Left renal pelvis (tissue), 4 donors: ENCODE measurements around the gene ELP4. TPM values are rescaled to one million over a fixed set of nuclear protein-coding genes. Genes with fewer than 3 reads are reported as not detected.
"Not testable (repeated sequence)": the region's sequence is repeated elsewhere in the genome, so short reads cannot be mapped to it uniquely, and the experiment has no call there.

Experiments
- DNase-seq, 4 donors: peaks; one replicate each; pipeline ENCODE4 v3.0.0-alpha.2; 2013; ENCODE audit warnings: low read depth in 4 of 4, low spot score in 3 of 4
- polyA plus RNA-seq, 4 donors: library from polyadenylated mRNA; unstranded; fragments of 120-200 nt; gene quantifications; one replicate each; pipeline ENCODE4 v1.2.1, GENCODE V29; 2013; ENCODE audit not compliant: insufficient read length in 4 of 4

ELP4 gene
- polyA plus RNA-seq, 4 donors, result 24.6 to 35.1 (median 25.8) TPM

DNA sequence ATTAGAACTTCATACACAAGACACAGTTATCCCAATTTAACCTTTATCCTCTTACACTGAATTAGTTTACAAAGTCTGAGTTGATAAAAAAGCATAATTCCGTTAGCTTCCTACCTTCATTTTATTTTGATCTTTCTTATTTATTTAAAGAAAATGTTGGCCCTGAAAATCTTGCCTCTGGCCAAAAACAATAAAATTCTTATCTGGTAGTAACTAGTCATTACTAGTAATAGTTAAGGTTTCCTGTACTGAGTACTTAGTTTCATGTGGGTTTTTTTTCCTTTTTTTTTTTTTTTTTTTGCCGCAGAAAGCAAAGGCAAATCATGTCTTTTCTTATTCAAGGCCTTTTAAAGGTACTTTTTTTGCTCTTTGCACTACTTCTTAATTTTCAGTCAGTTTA is 180.9 kb downstream of the ELP4 start:
- DNase-seq, result no peak

DNA sequence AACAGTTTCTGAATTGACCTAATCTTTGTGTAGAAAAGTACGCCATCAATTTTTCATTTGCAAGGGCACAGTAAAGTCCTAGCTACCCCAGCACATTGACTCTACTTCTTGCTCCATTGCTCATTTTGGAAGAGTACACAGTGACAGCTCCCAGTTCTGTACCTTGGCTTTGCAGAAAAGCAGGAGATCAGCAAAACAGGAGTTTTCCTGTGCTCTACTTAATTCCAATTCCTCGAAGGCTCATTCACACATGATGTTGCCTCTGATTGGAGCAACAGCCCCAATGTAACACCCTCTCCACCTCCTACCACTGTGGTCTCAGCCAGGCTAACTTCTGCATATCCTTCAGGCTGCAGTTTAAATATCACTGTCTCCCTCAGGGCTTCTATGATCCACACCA is 182.9 kb downstream of the ELP4 start:
- DNase-seq, result no peak

DNA sequence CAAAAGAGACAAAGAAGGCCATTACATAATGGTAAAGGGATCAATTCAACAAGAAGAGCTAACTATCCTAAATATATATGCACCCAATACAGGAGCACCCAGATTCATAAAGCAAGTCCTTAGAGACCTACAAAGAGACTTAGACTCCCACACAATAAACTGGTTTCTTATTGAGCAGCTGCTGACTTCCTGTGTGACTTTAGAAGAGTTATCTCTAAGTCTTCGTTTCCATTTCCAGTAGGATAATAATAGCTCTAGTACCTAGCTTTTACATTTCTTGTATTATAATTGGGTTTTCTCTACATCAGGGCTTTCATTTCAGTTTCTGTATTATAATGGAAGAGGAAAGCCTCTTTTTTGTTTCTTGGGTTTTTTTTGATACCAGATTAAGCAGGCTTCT is 187.5 kb downstream of the ELP4 start:
- not testable (repeated sequence) for DNase-seq

DNA sequence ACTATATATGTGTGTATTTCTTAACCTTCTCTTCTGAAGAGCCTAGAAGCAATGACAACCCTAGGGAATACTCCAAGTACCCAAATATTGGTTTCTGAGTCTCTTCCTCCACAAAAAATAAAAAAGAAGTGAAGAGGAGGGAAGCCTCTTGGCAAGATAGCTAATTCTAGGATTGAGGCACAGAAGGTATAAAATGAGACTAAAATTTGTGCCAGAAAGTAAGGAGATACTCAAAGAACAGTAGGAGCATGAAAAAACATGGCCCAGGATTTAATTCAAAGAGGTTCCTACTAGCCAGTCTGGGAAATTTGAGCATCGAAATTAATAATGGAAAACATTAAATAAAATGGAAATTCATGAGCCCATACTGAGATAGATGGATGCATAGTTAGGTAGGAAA is 189.5 kb downstream of the ELP4 start:
- no peak for DNase-seq

DNA sequence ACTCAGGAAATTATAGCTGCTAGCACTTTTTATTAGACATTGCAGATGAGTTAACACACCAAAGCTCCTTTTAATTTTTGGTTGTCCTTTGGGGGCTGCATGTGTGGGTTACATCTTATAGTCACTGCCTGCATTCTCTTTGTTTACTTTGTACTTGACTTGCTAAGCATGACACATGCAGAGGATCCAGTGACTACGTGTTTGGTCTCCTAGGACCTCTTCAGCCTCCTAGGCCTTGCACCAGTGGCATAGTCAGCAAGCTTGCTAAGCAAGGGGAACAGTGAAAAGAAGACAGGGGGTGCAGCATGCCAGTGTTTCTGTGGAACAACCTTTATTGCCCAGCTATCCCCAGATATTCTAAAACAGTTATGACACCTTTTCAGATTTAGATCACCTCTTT is 193.4 kb downstream of the ELP4 start:
- DNase-seq, result no peak

DNA sequence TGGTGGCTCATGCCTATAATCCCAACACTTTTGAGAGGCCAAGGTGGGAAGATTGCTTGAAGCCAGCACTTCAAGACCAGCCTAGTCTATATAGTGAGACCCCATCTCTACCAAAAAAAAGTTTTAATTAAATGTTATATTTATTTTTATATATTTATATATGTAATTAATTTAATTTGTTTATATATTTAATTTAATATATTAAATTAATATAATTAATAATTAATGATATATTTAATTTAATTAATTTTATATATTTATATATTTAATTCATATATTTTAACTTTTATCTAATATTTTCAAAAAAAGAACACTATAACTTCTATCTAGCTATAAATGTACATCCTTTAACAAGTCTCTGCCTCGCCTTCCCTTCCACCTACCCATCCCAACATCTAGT is 196.8 kb downstream of the ELP4 start:
- no peak for DNase-seq

DNA sequence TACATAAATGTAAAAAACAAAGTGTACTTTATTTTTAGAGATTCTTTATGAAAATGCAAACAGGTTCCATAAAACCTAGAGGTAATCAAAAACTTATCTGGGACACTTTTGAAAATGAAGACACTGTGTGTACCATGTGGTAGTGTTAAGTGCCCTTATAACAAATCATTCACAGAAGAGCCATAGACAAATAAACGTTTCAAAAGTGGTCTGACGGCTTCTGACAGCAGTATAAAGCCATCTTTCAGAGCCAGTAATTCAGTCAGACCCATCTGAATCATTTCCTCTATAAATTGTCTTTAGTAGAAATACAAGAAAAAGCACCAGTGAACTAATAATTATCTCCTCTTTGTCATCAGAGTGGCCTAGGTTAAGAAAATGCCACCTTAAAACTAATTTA is 201.6 kb downstream of the ELP4 start:
- DNase-seq, result no peak

DNA sequence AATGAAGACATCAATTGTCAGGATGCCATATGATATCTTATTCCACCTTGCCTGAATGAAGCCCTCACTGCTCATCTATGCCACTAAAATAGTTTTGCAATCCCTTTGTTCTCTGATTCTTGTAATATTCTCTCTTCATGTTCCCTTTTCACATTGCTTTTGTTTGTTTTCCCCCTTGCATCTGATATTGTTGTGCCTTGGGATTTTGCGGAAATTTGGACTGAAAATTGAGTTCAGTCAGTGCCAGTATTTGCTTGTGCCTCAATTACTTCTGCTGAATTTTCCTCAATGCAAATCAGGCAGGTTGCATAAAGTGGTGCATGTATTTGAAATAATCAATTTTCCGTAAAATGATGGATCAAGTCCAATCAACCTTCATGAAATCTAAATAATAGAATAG is 203.3 kb downstream of the ELP4 start:
- no peak for DNase-seq

DNA sequence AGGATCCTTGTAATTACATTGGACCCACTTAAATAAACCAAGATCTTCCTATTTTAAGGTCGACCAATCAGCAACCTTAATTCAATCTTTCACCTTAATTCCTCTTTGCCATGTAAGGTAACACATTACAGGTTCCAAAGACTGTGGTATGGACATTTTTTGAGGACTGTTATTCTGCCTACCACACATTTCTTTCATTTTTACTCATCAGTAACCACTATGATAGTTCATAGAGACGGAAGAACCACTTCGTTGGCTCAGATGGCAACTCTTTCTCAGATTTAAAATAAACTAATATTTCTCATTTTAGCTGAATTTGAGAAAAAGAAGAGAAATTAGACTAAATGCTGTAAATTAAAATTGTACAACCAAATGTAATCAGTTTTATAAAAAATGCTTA is 205.3 kb downstream of the ELP4 start:
- no peak for DNase-seq

DNA sequence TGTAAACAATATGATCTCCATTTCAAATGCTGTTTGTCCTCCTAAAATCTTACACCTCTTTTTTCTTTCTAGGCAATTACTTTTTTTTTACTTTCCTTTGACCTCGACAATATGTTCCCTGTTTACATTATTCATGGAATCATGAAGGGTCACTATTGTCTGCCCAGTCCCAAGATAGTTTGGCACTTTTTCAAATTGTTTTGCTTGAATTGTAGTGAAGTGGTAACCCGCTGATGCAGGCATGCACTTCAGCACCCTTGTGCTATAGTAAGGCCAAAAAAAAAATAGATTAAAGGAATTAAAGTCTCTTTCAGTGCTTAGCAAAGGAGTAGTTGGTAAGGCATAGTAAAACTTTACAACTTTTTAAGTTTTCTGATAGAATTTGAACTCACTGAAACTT is 210.7 kb downstream of the ELP4 start:
- no peak for DNase-seq

DNA sequence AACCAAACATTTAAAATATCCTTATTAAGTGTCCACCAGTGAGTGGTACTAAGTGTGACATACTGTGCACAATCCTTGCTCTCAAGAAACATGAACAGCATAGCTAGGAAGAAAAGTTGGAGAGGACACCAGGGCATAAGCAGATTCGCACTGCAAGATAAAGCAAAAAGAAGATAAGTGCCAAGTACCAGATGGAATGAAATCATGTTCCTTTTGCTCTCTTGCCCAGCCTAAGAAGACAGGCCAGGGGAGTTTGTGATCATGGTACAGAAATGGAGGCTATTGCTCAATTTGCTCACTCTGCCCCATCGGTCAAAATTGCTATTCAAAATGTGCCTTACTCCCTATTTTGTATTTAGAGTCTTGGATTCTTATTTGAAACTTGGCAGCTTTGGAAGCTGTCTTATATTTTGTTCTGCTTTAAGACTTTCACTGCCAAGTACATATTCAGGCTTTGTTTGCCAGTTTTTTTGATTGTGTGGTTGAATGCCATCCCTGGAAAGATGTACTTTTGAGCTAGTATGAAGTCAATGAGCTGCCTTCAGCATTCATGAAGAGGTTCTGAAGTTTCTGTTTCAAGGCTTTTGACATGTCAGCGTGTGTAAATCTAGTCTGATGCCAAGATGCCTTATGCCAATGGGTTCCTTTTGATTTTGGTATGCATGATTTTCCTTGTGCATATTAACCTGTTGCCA is 211.3 kb downstream of the ELP4 start:
- DNase-seq, result no peak

DNA sequence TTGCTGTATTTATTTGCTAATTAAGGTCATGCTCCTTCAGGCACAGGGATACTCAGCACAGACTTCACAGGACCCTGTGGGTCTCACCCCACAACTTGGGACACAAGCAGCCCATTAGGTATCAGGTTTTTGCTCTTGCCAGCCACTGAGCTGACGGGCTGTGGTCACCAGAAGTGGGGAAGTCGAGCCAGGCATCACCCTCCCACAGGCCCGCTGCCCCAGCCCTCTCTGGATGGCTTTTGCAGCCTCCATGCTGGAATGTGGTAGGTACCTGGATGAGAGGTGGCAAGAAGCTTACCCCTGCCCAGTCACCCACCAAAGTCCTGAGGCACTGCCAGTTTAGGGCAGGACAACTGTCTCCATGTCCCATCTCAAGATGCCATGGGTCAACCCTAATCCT is 213.2 kb downstream of the ELP4 start:
- no peak for DNase-seq

DNA sequence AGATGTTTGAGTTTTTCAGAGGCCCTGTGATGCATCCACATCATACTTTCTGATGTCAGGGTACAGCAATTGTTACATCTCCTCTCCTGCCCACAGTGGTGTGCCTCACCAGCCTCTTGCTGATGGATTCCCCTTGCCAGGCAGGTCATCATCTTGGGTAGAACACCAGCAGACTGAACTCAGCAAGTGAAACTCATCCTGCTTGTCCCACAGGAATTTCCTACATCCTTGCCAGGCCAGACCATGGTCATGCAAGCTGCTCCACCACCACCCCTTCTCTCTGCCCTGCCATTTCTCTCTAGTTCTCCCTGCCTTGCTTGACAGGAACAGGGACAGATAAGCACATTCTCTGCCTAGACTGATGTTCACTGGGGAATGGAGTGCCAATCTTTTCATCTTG is 215.6 kb downstream of the ELP4 start:
- DNase-seq, result no peak

DNA sequence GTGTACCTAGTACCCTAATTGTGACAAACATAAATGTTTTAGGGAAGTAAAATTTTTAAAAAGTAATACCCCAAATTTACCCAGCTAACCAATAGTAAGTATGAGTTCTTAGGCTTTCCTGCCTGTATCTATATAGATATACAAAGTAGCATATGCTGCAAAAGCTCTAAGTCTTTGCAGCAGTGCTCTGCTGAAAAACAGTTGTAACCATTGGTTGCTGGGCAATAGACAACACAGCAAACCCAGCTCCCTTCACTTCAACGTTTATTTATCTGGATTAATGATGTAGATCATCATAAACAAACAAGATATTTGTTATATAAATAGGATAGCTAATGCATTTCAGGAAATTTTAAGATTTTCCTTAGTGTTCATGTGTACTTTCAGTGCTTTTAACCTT is 218.9 kb downstream of the ELP4 start:
- no peak for DNase-seq

DNA sequence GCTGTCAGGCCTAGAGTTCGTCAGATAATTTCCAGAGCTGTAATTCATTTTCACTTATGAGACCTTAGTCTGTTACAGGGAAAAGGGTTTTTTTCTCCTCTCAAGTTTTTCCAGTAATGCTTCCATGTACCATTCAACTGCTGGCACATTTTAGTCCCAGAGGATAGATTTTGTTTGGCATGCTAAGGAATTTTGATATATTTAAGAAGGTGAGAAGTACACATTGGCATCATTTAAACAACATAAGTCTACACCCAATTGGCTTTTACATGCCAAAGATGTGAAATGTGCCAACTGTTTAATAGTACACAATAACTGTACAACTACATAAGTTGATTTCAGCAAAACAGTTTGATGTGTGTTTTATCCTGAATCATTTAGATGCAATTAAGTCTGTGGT is 230.6 kb downstream of the ELP4 start:
- no peak for DNase-seq

DNA sequence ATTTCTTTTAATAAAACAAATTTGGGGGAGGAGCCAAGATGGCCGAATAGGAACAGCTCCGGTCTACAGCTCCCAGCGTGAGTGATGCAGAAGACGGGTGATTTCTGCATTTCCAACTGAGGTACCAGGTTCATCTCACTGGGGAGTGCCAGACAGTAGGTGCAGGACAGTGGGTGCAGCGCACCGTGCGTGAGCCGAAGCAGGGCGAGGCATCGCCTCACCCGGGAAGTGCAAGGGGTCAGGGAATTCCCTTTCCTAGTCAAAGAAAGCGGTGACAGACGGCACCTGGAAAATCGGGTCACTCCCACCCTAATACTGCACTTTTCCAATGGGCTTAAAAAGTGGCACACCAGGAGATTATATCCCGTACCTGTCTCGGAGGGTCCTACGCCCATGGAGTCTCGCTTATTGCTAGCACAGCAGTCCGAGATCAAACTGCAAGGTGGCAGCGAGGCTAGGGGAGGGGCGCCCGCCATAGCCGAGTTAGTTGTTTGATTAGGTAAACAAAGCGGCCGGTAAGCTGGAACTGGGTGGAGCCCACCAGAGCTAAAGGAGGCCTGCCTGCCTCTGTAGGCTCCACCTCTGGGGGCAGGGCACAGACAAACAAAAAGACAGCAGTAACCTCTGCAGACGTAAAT is 231.3 kb downstream of the ELP4 start:
- DNase-seq, result not testable (repeated sequence)

DNA sequence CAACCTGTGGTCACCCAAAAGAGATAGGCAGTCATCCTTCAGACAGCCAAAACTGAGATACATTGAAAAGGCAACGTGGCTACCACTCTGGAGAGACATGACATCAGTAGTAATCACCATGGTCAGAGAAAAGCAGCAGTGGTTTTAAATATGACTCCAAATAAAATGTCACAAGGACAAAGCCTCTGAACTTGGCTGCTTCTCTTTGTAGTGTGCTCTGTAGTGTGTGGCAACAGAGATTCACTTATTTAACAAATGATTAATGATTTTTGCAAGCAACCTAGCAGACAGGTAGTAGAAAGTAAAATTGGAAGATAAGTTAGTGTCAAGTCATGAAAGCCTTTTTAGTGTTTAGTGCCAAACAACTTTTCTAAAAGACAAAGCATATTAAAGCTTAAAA is 238.0 kb downstream of the ELP4 start:
- DNase-seq, result no peak

DNA sequence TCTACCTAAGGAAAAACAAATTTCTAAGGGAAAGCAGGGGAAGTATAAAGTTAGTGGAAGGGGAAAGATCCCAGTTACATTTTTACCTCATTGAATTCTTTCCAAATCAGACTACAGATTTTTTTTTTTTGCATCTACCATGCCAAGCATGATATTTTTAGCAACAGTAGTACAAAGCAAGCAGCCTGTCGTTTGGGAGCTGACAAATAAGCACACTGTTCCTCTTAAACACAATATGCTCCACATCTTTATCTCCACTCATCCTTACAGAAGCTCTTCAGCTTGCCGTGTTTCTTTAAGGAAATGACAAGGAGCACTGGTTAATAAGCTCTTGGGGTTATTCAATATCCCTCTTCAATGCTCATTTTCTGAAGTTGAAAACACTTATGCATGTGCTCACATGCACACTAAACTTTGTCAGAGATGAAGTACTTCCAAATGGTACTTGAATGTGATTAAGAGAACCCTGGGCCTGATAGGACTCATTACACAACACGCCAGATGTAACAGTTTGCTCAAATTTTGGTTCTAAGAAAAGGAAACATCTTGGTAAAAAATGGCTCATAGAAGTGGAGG is 247.8 kb downstream of the ELP4 start:
- DNase-seq, result no peak

DNA sequence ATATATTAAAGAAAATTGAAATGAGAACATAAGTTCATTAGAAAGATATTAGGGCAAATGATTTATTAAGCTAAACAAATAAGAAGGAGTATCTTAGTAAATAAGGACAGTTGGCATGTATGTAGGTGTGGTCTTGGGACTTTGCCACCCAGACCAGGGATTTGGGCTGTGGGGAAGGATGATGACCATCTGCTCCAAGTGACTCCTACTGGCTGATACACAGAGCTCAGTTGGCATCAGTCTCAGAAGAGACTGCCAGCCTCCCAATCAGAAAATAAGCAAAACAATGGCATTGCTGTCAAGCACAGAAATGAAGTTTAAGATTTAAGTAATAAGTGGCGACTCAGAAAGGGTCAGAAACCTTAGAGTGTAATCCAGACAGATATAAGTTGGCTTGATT is 252.1 kb downstream of the ELP4 start:
- no peak for DNase-seq

DNA sequence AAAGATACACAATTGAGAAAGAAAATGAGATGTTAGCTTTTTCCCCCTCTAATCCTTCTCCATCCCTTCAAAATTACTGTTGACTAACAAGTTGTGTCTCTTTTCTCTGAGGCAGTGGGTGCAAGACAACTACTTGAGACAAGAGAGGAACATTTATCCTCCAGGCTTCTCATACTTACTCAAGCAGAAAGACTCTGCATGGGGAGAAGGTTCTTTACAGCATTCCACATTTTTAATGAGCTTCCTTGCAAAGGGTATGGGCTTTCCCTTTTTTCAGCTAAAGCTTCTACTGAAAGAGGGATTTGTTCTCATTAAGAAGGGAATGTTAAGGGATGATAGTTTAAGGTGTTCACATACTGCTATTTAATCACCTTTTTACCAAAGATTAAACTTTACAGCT is 253.7 kb downstream of the ELP4 start:
- DNase-seq, result no peak

DNA sequence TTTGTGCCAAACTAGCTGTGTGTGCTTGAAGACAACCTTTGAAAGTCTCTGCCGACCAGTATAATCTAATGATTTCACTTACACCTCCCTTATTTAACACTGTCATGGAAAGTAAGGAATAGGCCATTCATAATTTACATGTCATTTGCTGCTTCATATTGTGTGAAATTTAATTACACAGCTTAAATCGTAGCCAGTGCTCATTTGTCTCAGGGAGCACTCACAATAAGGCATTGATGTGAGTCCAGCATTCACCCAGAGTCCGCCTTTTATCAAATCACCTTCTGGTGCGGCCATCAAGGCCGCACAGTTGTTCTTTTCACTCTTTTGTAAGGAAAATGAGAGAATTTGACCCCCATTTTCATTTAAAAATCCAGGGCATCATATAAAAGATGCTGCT is 254.7 kb downstream of the ELP4 start:
- DNase-seq, result no peak

DNA sequence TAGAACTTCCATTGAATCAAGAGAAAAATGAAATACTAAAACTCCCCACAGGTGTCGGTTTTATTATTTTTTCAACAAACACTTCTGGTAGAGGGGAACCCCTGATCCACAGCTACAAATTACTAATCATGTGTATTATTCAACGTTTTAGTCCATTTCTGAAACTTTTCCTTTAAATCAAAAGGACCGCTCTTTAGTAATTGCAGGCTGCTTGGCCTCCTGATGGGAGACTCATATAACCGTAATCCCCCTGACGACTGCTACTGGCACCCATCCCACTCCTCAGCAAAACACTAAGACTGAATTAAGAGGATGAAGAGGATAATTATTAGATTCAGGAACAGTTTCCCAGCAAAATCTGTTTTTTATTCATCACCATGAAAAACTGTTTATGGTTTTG is 255.2 kb downstream of the ELP4 start:
- DNase-seq, result no peak
